Stimulated activated CD4-positive, alpha-beta T cell treated with anti-CD3 and anti-CD28 coated beads, Interleukin-2, amount 100 ng/mL, for 4 hours (primary cell): Measurements from ENCODE around the gene SFT2D2.

ENCODE experiments used
- DNase-seq: peaks from one replicate; pipeline ENCODE4 v3.0.0-alpha.2; 2020; ENCODE audit warnings: low read depth

The SFT2D2 gene

DNA sequence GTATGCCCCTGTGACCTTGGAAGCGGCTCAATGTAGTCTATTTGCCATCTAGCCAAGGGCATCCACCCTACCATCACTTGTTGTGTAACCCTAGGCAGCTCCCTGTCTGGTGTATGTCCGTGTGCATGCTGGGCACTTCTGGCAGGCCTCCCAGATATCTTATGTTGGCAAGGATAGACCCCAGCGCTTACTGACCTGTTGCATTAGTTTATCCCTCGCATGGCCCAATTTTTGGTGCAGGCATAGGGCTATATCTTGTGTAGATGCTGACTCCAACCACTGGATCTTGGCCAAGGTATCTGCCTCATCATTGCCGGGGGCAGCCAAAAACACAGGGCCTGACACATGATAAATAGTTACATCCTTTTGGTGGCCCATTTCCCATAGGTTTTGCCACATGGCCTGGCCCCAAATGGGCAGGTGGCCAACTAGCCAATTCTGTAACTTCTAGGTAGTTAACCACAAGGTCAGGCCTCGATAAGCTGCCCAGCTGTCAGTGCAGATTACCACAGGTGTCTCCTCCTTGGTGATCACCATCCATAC, 40.9 kb downstream of the SFT2D2 start:
- DNase-seq = no peak

DNA sequence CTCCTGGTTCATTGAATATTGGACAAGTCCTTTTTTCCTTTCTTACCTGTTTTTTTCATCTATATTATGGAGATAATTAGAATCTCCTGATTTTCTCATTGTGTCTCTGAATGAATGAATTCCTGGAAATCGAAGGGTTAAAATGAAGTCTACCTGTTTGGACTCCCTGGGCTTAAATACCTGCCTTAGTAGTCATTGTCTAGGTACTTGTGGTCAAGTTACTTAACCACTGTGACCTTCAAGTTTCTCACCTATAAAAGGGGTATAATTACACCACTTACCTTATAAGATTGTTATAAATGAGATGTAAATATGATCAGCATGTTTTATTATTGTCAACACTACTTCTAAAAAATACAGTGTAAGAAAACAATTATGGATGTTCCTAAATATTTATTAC, 45.8 kb downstream of the SFT2D2 start:
- DNase-seq = no peak

DNA sequence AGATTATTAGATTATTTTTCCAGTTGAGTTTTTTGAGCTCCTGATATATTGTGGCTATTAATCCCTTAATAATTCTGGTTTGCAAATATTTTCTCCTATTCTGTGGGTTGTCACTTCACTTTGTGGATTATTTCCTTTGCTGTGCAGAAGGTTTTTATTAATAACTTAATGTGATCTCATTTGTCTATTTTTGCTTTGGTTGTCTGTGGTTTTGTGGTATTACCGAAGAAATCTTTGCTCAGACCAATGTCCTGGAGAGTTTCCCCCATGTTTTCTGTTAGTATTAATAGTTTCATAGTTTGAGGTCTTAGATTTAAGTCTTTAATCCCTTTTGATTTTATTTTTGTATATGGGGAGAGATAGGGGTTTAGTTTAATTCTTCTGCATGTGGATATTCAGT, 47.8 kb downstream of the SFT2D2 start:
- DNase-seq = no peak

DNA sequence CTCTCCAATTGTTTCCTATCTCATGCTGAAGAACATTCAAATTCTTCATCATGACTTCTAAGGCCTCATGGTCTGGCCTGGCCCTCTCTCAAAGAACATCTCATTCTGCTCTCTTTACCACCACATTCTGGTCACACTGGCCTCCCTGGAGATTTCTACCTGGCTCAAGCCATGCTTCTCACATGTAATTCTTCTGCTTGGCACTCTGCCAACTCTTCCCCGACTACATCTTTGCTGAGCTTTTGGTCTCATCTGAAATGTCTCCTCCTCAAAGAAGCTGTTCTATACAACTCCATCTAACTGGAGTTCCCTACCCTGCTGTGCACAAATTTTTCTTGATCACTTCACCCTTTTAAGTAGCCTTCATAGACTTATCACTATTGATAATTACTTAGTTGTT, 53.4 kb downstream of the SFT2D2 start:
- DNase-seq = no peak

GRCh38 chr1:168280296-168280927, 54.6 kb downstream of the SFT2D2 start, which contains the start of gene TBX19:
Gene TBX19, plus strand, starts transcription at chr1:168280877. Its CDS starts 214 bp downstream, at chr1:168281091.
- DNase-seq = no peak

DNA sequence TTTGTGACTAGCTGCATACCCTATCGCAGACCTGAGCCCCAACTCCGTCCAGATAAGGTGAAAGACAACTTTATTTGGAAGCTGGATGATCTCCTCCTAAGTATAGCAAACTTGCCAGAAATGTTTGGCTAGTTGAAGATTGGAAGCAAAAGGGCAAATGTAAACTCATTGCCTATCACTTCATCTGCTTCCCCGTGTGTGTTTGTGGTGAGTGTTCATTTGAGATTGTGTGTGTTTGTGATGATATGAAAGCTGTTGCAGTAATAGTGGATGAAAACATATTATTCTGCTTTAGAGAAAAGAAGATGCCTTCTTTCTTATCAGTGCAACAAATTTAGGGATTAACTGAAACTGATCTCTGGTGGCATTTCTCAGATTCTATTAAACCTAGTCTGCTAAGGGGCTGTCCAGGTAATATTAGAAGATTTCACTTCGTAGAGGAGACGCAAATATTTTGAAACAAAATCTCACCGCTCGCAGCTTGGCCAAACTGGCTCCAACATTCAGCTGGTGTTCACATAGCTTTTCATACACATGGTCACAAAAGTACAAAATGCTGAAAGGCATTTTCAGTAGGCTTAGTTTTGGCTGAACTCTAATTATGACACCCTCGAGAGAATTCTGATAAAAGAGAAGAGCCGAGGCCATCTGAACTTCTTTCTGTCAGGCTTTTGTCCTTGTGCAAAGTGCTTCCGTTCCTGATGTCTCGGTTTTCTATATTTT, 56.0 kb downstream of the SFT2D2 start:
- no peak for DNase-seq

GRCh38 chr1:168285521-168285790, 59.7 kb downstream of the SFT2D2 start:
- no peak for DNase-seq

DNA sequence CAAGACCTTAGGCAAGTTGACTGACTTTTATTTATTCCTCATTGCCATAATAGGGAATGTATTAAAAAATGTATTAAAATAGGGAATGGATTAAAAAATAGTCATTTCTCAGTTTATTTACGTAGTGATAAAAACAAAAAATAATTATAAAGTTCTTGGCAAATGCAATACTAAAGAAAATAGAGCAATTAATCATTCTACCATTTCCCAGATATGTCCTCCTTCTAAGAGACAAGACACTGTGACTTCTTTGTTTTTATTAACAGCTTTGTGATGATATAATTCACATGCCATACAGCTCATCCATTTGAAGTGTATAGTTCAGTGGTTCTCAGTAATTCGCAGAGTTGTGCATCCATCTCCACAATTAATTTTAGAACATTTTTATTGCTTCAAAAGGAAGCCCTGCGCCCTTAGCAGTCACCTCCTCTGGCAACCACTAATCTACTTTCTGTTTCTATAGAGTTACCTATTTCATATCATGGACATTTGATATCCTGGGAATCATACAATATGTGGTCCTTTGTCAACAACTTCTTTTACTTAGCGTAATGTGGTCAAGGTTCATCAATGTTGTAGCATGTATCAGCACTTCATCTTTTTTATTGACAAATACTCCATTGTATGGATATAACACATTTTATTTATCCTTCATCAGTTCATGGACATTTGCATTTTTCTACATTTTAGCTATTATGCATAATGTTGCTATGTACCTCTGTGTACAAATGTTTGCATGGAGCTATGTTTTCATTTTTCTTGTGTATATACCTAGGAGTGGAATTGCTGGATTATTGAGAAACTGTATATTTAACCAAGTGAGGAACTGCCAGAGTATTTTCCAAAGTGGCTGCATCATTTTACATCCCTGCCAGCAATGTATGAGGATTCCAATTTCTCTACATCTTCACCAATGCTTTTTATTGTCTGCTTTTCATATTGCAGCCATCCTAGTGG, 60.4 kb downstream of the SFT2D2 start:
- no peak for DNase-seq

DNA sequence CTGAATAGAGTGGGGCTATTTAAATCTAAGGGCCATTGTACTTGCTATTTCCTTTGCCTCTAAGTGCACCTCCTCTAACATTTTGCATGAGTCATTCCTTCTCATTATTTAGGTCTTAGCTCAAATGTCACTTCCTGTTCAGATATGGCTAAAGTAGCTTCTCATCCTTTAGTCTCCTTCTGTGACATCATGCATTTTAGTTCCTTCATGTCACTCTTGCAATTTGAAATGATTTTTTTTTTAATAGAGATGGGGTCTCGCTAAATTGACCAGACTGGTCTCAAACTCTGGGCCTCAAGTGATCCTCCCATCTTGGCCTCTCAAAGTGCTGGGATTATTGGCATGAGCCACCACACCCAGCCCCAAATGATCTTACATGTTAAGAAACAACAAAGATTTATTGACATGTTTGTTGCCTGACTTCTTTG, 61.4 kb downstream of the SFT2D2 start:
- no peak for DNase-seq

- DNase-seq = no peak
These were observed 62.7 kb downstream of the SFT2D2 start for GRCh38 chr1:168288311-168289052.

GRCh38 chr1:168291222-168291837, 65.5 kb downstream of the SFT2D2 start:
- DNase-seq = no peak

DNA sequence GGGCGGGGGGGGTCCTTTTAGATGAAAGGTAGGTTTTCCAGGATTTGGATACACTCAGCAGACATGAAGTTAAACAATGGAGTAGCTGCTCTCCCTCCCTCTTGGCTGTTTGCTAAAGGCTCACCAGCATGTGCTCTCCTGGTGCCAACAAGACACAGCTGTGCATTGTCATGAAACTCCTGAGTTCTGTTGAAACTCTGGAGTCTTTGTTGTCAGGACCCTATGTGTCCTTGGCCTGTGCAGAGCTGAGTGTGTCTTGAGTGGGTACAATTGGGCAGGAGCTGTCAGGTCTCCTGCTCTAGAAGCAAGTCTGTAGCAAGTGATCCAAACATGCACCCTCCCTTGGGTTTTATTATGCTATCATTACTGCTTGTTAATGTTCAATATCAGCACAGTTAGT, 67.6 kb downstream of the SFT2D2 start:
- no peak for DNase-seq

DNA sequence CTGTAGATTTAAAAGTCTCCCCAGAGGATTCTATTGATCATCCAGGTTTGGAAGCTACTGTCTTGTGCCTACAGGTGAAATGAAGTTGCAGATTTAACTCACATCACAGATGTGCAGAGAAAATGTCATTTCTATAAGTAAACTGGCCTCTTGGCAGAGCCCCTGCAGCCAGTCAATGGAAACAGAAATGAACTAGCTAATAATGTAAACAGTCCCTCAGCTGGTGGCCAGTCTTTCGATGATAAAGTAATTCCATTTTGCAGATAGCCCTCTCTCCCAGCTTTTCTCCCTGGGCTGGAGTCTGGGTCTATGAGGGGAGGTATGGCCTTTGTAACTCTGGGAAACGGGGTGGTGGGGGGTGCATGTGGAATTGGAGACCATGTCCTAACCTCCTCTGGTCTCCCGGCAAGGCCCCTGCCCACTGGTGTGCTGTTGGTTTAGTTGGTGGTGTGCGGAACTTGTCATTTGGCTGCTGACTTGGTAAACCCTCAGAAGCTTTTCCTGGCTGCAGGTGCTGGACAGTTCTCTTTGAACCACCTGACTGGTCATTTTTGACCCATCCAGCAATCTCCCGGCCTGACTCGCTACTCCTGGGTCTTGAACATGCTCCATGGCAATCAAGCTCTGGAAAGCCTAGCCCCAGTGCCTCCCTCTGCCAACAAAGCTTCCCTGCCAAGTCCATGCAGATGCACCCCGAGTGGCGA, 69.8 kb downstream of the SFT2D2 start:
- no peak for DNase-seq

DNA sequence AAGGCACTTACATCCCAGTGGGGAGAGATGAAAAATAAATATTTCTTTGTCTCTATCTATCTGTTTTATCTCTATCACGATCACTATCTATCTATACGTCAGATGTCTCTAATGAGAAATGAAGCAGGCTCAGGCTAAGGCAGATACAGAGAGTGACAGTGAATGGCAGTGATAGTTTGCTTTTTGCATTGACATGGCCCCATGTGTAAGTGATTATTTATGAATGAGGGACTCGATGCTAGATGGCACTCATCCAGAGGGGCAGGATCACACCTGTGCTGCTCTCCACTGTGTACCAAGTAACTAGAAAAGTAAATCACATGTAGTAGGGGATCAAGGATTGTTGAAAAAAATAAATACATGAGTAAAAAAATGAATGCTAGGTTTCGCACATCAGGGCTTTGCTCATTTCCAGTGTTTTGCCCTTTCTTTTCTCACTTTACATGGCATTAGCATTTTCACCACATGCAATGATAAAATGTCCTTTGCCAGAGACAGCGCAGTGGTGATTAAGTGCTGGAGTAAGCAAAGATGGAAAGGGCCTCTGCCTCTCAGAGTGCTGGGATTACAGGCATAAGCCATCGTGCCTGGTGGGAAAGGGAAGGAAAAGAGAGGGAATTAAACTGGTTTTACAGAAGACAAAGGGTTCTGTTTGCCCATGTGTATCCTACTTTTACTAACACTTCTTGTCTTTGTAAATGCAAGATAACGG, 71.4 kb downstream of the SFT2D2 start:
- no peak for DNase-seq

- no peak for DNase-seq
These were observed 72.6 kb downstream of the SFT2D2 start for GRCh38 chr1:168298446-168298845.

DNA sequence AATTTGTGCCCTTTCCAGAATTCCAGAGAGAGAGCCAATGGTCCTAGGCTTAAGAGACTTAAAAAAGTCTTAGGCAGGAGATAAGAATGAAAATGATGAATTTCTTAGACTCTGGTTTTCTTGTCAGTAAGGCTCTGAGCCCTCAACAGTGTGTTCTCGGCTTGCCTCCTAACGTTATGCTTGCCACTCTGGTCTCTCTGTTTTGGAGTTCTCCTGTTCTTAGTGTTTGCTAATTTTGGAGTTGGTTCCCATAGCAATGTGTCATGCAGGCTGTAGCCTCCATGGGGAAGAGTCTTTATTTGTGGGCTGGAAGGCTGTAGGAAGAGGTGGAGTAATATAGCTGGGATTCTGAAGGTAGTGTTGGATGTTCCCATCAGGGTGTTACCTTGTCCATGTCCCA, 74.8 kb downstream of the SFT2D2 start:
- DNase-seq = no peak

- no peak for DNase-seq
These were observed 76.0 kb downstream of the SFT2D2 start for GRCh38 chr1:168301664-168302320.
